ENCODE measurements around the gene ACAP2.

- no peak for TF ChIP-seq POLR2A (IDR thresholded peaks at IDR 0.05; ENCODE audit: low read depth, low read length)
- no peak for TF ChIP-seq POLR2AphosphoS5 (IDR thresholded peaks at IDR 0.05; ENCODE audit: low read depth, low read length)
- TF ChIP-seq PAX5 (IDR thresholded peaks at IDR 0.05; ENCODE audit: insufficient read depth, low read length, severe bottlenecking): no peak
- no peak for TF ChIP-seq TAF1 (IDR thresholded peaks at IDR 0.05; ENCODE audit: low read depth, low read length)
- no peak for TF ChIP-seq SPI1 (IDR thresholded peaks at IDR 0.05; ENCODE audit: low read depth, low read length)
Observed at GRCh38 chr3:195247086-195247862, 195.5 kb downstream of the ACAP2 start.

Data from GM12891 (cell line).